Stomach (tissue), 4 donors: ENCODE results near the gene CAMK2G.

Source experiments
- EP300 ChIP-seq: sonication (generic); formaldehyde crosslinking; IDR thresholded peaks from one replicate; pipeline ENCODE4 v1.6.1; 2017; ENCODE audit warnings: antibody characterized with exemption
- POLR2A ChIP-seq, 4 donors: fragments of 450-650 bp; IDR thresholded peaks; one replicate each; pipeline ENCODE4 v1.6.1; 2016; ENCODE audit warnings: antibody characterized with exemption in 4 of 4, control low read depth in 2 of 4, mild to moderate bottlenecking in 1 of 4, moderate library complexity in 1 of 4
- POLR2AphosphoS5 ChIP-seq, 3 donors: sonication (generic); formaldehyde crosslinking; IDR thresholded peaks; one replicate each; pipeline ENCODE4 v1.6.1; 2016; ENCODE audit warnings: antibody characterized with exemption in 3 of 3
- TF ChIP-seq, protein P1 (sequence below), 7 experiments: fragments of 450-650 bp in 4 of 7; fragments of 200-600 bp in 3 of 7; sonication (generic) in 3 of 7; IDR thresholded peaks; one replicate each; pipeline ENCODE4 v1.5.1; 2016 to 2019; ENCODE audit warnings: antibody characterized with exemption in 7 of 7, control low read depth in 2 of 7, mild to moderate bottlenecking in 1 of 7

DNA sequence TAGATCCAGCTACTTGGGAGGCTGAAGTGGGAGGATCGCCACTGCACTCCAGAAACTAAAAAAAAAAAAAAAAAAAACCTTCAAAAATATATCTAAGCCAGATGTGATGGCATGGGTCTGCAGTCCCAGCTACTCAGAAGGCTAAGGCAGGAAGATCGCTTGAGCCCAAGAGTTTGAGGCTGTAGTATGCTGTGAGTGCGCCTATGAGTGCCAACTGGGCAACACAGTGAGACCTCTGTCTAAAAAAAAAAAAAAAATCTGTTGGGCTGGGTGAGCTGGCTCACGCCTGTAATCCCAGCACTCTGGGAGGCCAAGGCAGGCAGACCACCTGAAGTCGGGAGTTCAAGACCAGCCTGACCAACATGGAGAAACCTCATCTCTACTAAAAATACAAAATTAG, 95.3 kb downstream of the CAMK2G start:
- TF ChIP-seq, protein P1, sequence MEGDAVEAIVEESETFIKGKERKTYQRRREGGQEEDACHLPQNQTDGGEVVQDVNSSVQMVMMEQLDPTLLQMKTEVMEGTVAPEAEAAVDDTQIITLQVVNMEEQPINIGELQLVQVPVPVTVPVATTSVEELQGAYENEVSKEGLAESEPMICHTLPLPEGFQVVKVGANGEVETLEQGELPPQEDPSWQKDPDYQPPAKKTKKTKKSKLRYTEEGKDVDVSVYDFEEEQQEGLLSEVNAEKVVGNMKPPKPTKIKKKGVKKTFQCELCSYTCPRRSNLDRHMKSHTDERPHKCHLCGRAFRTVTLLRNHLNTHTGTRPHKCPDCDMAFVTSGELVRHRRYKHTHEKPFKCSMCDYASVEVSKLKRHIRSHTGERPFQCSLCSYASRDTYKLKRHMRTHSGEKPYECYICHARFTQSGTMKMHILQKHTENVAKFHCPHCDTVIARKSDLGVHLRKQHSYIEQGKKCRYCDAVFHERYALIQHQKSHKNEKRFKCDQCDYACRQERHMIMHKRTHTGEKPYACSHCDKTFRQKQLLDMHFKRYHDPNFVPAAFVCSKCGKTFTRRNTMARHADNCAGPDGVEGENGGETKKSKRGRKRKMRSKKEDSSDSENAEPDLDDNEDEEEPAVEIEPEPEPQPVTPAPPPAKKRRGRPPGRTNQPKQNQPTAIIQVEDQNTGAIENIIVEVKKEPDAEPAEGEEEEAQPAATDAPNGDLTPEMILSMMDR (IDR thresholded peaks at IDR 0.05), result no peak
- no peak for TF ChIP-seq POLR2A (IDR thresholded peaks at IDR 0.05)
- TF ChIP-seq POLR2AphosphoS5 (IDR thresholded peaks at IDR 0.05), result no peak
- no peak for TF ChIP-seq EP300
